Mucosa of descending colon (tissue), 3 donors: Measurements from ENCODE around the gene TRAFD1. TPM values are rescaled to one million over a fixed set of nuclear protein-coding genes. Genes with fewer than 3 reads are reported as not detected.

Experiments
- ATAC-seq: fragments of 200-7000 bp; cut with Tn5 transposase; one replicate; pipeline ENCODE4 v1.9.1; 2020; ENCODE audit warnings: mild to moderate bottlenecking, moderate library complexity
- DNase-seq, 3 donors: peaks; one replicate each; pipeline ENCODE4 v3.0.0-alpha.2; 2020
- H3K36me3 ChIP-seq: fragments of 200-600 bp; one replicate; pipeline ENCODE4 v1.8.0; 2021; ENCODE audit warnings: low read depth, mild to moderate bottlenecking
- H3K4me1 ChIP-seq: fragments of 200-600 bp; one replicate; pipeline ENCODE4 v1.8.0; 2021; ENCODE audit warnings: low read depth, mild to moderate bottlenecking
- H3K4me3 ChIP-seq: fragments of 200-600 bp; one replicate; pipeline ENCODE4 v1.8.0; 2021; ENCODE audit warnings: mild to moderate bottlenecking
- H3K9me3 ChIP-seq: fragments of 200-600 bp; one replicate; pipeline ENCODE4 v1.8.0; 2021; ENCODE audit warnings: mild to moderate bottlenecking
- CTCF ChIP-seq: fragments of 200-600 bp; IDR thresholded peaks from one replicate; pipeline ENCODE4 v1.8.0; 2022; ENCODE audit warnings: antibody characterized with exemption, mild to moderate bottlenecking
- intact Hi-C, 2 donors: fragments of 100-400 bp; cut with DNase I in 1 of 2; cut with micrococcal nuclease in 1 of 2; formaldehyde crosslinking; loops; one replicate each; pipeline versions ENCODE4 v1.11.0 to v1.11.1; 2022; cut with DNase I, micrococcal nuclease
- microRNA-seq: library from miRNA; unstranded; fragments of <30 nt; microRNA quantifications from one replicate; pipeline ENCODE4, GENCODE V29; 2019
- total RNA-seq, 3 donors: library from RNA; stranded (reverse); fragmentation: NEBNext Ultra II Directional in 2 of 3; extraction: Animal tissue kit (Norgen Biotek cat#: 25700) in 2 of 3; gene quantifications; one replicate each; pipeline versions ENCODE4 v1.2.1 to v1.2.4, GENCODE V29; 2021 to 2023
- donor health status: DM: no; HTN: no; CAD: no; lungs with moderate emphysema.
- donor health status: DM: no; HTN: no; CAD: no.
- donor health status: DM: no; HTN: yes; CAD: no.

TRAFD1 gene
- total RNA-seq, 3 donors from 2014 or later, result 34.0 to 59.6 (median 35.9) TPM

GRCh38 chr12:112194601-112195247 is 69.4 kb downstream of the TRAFD1 start:
- no peaks in the 10 kb centered on the region for H3K9me3 ChIP-seq
- intact Hi-C loops, result no loop called here
- no peak for TF ChIP-seq CTCF
- DNase-seq, result no peak
- ATAC-seq, result no peak
- H3K4me1 ChIP-seq, result no peaks in the 10 kb centered on the region
- H3K36me3 ChIP-seq, result peaks cover 10% of the 10 kb centered on the region
- H3K4me3 ChIP-seq, result no peak overlapping the region

GRCh38 chr12:112196196-112196875 is 71.0 kb downstream of the TRAFD1 start:
- Histone ChIP-seq H3K4me3 (no peak overlapping the region), H3K9me3 (no peaks in the 10 kb centered on the region), H3K4me1 (no peaks in the 10 kb centered on the region), H3K36me3 (peaks cover 10% of the 10 kb centered on the region)
- no peak for ATAC-seq
- no peak for TF ChIP-seq CTCF
- no peak for DNase-seq
- intact Hi-C loops, result no loop called here

- no peaks in the 10 kb centered on the region for H3K9me3 ChIP-seq
- no peak for TF ChIP-seq CTCF
- H3K4me3 ChIP-seq, result no peak overlapping the region
- no peaks in the 10 kb centered on the region for H3K4me1 ChIP-seq
- intact Hi-C loops, result no loop called here
- ATAC-seq (peak; percentile 82), DNase-seq (peak in 2 of 3 donors; percentile 35 to 63)
- no peaks in the 10 kb centered on the region for H3K36me3 ChIP-seq
Observed at GRCh38 chr12:112198120-112198733, 72.9 kb downstream of the TRAFD1 start.

GRCh38 chr12:112199136-112199535 is 73.8 kb downstream of the TRAFD1 start:
- no peak for DNase-seq
- Histone ChIP-seq H3K4me3 (no peak overlapping the region), H3K9me3 (no peaks in the 10 kb centered on the region), H3K4me1 (no peaks in the 10 kb centered on the region), H3K36me3 (no peaks in the 10 kb centered on the region)
- intact Hi-C loops, result no loop called here
- TF ChIP-seq CTCF, result no peak
- ATAC-seq, result no peak

Small RNAs within 50 kb of the gene (microRNA-seq; reads per million reads assigned to microRNA genes)
- not detected for gene MIR6861

Other genes with a start within 250 kb of the TRAFD1 start
- 10 to 100 TPM; 11.2 to 12.5 (median 11.4) TPM for gene TMEM116, start 112.4 kb upstream of the TRAFD1 start, total RNA-seq
- gene ERP29, start 112.1 kb upstream of the TRAFD1 start, total RNA-seq, result 100 to 1,000 TPM; 108 to 112 (median 109) TPM
- gene NAA25, start 16.8 kb upstream of the TRAFD1 start, total RNA-seq, result 10 to 100 TPM; 16.8 to 29.2 (median 17.9) TPM